Activated CD4-positive, alpha-beta T cell treated with anti-CD3 and anti-CD28 coated beads for 48 hours (primary cell): ENCODE measurements around the gene BRI3BP.
"Not testable (repeated sequence)": the region's sequence is repeated elsewhere in the genome, so short reads cannot be mapped to it uniquely, and the experiment has no call there.

Source experiments
- DNase-seq: peaks from one replicate; pipeline ENCODE4 v3.0.0-alpha.2; 2020

The BRI3BP gene

GRCh38 chr12:125070112-125070511, 76.7 kb downstream of the BRI3BP start:
- DNase-seq, result no peak

GRCh38 chr12:125070661-125071390, 77.4 kb downstream of the BRI3BP start:
- no peak for DNase-seq

GRCh38 chr12:125071456-125071855, 78.0 kb downstream of the BRI3BP start:
- no peak for DNase-seq

GRCh38 chr12:125072496-125072895, 79.1 kb downstream of the BRI3BP start:
- DNase-seq, result no peak

GRCh38 chr12:125074294-125074693, 80.8 kb downstream of the BRI3BP start:
- not testable (repeated sequence) for DNase-seq

- DNase-seq, result no peak
Measured at GRCh38 chr12:125076103-125076502, 82.7 kb downstream of the BRI3BP start.

GRCh38 chr12:125079084-125079483, 85.6 kb downstream of the BRI3BP start:
- DNase-seq, result no peak

- DNase-seq, result no peak
Measured at GRCh38 chr12:125079648-125080645, 86.5 kb downstream of the BRI3BP start.
